ENCODE data around the gene BEST3.
"Not testable (repeated sequence)": the region's sequence is repeated elsewhere in the genome, so short reads cannot be mapped to it uniquely, and the experiment has no call there.

BEST3 gene

DNA sequence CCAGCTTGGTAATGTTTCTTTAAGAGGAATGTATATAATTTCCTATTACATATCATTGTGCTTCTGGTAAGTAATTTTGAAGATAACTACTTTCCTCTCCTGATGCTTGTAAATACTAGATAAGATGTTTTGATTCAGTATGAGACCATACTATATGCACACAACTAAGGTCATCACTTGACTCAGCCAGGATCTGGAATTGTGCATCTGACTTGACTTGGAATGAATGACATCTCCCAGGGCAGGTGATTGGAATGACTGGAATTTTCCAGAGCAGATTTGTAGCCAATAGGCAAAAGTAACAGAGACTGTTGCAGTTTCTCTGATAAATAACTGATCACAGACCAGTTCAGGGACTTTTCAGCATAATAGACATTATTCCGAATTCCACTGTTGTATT lies 11.1 kb downstream of the BEST3 start:
- DNase-seq (ENCODE audit: low spot score), result no peak

DNA sequence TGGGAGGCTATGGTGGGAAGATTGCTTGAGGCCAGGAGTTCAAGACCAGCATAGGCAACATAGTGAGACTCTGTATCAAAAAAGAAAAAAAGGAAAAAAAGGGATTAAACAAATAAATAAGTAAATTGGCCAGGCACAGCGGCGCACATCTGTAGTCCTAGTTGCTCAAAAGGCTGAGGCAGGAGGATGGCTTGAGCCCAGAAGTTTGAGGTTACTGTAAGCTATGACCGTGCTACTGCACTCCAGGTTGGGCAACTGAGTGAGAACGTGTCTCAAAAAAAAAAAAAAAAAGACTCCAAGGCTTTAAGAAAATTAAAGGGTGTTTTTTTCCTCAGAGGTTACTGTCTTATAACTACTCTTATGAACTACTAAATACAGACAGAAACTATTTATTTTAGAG lies 11.7 kb downstream of the BEST3 start:
- no peak for DNase-seq (ENCODE audit: low spot score)

DNA sequence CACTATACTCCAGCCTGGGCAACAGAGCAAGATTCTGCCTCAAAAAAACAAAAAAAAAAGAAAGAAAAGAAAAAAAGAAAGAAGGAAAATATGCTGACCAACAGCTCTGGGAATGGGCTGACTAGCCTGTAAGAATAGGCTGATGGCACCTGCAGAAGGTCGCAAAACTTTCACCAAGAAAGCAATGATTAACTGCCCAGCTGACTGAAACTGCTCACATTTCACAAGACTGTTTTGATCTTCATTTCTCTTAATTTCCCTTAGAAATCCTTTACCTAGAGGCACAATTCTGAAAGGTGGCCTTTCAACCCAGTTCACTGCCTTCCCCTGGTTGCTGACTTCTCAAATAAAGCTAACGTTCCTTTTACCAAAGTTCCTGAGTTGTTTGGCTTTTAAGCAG lies 12.4 kb downstream of the BEST3 start:
- DNase-seq (ENCODE audit: low spot score), result no peak

DNA sequence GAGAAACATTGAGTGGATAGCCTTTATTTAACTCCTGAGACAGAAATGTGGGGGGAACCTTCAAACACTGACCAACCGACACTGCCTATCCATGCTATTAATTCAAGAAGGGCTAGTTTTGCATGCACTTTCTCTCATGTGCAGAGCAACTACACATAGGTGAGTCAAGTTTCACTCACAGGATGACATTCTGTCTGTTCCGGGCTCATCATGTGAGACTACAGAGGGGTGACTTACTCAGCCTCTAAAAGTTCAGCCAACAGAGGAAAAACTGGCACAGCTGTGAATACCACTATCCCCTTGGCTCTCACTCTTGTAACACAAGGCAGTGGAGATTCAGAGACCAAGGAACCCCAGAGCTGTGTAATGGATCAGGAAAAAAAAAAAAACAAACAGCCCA lies 13.3 kb downstream of the BEST3 start:
- no peak for DNase-seq (ENCODE audit: low spot score)

DNA sequence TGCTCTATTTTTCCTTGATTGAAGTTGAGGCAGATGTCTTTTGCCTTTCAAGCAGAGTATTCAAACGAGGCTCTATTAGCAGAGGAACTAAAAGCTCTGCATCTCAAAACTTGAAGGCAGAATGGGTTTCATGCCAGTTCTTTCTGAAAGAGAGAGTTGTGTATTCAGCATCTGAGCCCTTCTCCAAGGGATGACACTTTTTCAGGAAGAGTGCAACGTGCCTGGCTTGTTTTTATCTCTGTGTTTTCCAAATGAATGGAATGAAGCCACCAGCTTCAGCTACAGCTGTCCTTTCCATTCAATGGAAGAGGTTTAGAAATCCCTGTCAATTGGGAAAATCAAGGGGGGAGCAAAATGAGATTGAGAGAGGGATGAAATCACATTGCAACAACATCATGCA lies 14.6 kb downstream of the BEST3 start:
- no peak for DNase-seq (ENCODE audit: low spot score)

DNA sequence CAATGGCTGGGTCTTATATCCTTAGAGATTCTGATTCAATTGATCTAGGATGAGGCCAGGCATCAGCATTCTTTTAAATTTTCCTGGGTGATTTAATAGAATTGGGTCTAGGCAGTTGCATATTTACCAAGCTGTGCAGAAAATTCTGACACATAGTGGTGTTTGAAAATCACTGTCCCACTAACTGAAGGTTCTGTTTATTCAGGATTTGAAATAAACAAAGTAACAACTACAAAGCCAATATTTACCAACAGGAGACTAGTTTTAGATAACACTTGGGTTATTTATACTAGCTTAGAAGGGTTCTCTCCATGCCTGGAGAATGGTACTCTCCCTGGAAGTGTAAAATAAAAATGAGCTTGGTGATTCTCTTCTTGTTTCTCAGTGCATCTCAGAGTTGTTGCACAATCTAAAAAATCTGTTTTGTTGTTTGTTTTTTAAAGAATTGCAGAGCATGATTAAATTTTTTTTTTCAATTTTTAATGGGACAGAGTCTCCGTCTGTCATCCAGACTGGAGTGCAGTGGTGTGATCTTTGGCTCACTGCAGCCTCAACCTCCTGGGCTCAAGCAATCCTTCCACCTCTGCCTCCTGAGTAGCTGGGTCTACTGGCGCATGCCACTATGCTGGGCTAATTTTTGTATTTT lies 16.9 kb downstream of the BEST3 start:
- DNase-seq (ENCODE audit: low spot score), result no peak

DNA sequence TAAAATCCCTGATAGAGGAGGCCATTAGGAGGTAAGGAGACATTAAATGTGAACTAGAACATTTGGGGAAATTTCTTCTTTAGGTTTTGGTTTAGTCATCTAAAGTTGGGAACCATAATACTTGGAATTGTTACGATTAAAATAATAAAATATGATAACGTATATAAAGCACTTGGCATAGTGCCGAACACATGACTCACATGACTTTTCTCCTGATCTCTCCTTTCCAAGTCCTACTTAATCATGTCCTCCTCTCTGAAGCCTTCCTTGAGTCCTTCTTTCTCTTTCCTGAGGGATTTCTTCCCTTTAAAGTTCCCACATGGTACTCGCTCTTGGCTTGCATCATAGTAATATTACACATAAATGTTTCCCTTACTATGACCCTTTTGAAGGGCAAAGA lies 20.0 kb downstream of the BEST3 start:
- no peak for DNase-seq (ENCODE audit: low spot score)

DNA sequence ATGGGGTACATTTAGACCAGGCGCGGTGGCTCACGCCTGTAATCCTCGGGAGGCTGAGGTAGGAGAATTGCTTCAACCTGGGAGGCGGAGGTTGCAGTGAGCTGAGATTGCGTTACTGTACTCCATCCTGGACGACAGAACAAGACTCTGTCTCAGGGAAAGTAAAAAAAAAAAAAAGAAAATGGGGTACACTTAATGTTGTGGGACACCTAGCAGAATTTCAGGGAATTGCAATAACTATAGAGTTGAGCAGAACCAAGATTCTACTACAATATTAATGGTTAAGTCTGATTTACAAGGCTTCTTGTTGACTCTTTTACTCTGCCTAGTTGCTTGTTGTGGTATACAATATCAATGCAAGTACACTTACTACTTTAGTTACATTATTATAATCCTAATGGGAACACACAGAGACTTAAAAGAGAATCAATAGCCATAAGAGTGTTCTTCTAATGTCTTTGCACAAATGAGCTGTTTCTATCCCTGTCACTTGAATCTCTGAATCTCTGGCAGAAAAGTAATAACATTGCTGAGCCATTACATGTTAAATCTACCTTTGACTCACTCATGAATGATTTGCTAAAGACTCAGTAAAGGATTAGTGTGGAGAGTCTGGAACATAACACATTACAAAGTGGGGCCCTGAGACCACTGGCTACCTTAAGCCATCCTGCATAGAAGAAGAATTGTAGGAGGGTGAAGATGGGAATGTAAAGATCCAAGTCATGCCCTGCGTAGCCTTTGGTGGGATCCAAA lies 22.7 kb downstream of the BEST3 start:
- DNase-seq (ENCODE audit: low spot score), result no peak

DNA sequence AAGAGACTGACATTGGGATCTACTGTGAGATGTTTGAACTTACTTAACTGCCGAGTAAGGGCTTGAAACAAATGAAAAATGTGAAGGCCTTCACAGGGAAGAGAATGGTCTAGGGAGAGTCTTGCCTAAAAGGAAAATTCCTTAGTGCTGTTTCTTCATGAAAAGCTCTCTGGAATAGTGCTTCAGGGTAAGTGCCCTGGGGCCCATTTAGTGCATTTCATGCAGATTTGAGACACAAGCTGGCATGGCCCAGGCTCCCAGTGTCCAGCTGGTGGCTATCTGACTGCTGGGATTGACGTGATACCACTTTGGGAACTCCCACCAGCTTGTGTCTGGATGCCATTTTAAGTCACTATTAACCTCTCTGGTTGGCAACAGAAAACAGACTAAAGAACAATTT lies 26.9 kb downstream of the BEST3 start:
- no peak for DNase-seq (ENCODE audit: low spot score)

DNA sequence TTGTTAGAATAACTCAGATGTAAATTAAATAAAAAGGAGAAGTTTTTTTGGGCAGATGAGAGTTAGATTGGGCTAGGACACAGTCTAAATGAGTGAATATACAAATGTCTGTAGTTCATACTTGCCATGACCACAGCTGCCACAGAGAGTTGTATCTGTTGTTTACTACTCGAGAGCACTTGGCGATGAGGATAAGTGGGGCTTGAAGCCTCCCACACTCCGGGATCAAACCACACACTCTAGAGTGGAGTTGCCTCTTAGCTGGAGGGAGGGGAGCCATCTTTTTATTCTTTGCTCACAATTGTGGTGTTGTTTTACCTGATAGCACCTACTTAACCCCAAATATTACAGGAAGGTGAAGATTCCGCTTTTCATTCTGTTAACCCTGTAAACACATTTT lies 27.5 kb downstream of the BEST3 start:
- DNase-seq (ENCODE audit: low spot score), result no peak

DNA sequence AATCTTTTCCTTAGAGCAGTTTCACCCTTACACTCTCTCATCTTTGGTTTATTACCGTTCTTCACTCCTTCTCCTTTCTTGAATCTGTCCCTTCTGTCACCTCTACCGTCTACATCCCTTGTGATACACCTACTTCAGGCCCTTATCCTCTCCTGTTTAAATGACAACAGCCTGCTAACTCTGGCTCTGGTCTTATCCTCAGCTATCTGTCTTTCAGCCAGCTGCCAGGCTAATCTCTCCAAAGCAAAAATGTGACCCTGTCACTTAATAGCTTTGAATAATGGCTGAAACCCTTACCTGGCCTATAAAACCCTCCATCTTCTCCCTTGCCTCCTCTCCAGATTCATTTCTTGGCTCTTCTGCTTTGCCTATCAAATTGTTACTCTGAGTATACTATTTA lies 32.3 kb downstream of the BEST3 start:
- no peak for DNase-seq (ENCODE audit: low spot score)

DNA sequence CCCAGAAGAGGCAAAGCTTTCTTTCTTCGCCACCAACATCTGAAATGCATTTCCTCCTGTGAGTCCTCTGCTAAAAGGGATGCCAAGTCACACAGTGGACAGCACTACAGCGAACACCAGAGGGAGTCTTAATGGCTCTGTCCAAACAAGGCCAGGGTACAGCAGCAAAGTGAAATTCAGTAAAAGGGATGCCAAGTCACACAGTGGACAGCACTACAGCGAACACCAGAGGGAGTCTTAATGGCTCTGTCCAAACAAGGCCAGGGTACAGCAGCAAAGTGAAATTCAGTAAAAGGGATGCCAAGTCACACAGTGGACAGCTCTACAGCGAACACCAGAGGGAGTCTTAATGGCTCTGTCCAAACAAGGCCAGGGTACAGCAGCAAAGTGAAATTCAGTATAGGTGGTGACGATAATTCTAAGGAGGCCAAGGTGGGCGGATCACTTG lies 34.1 kb downstream of the BEST3 start:
- not testable (repeated sequence) for DNase-seq (ENCODE audit: low spot score)

DNA sequence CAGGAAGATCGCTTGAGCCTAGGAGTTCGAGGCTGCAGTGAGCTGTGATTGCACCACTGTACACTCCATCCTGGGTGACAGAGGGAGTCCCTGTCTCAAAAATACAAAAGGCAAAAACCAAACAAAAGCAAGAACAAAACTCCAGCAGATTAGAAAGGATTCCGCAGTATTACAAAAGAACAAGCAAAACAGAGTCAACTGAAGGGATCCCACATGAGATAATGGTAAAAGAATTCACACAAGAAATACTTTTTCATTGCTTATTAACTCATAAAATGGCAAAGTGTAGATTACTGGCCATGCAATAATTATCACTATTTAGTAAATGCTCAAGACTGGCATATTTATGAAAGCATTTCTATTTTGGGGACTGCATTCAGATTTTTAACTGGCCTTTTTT lies 35.4 kb downstream of the BEST3 start:
- no peak for DNase-seq (ENCODE audit: low spot score)

DNA sequence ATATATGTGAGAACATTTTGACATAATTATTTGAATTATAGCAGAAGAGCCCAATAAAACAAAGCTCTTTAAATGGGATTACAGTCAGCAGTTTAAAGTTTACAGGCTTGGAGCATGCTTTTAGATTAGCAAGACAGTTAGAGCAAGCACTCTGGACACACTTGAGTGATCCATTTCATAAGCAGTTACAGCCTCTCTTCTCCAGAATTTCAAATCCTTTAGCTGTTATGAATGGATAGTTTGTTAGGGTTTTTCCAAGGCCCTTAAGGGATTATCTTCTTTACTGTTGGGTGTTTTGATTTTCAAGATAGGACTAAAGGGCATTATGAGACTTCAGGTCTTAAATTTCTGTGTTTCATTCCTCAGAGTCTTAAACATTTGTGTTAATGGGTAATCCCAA lies 36.3 kb downstream of the BEST3 start:
- DNase-seq (ENCODE audit: low spot score), result no peak

DNA sequence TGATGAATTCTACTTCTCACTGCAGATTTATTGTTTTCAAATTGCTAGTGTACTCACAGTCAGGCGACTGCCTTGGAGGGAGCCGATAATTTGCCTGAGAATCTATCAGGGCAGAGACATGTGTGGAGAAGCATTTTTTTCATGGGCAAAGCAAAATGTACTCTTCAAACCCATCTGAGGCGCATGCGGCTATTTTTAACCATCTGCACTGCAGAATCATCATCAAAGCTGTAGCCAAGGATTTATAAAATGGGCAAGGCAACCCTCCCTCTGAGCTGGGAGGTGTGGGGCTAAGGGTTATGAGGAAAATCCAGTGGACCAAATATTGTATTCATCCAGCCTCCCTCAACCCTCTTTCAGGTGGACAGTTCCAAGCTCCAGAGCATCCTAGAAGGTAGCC lies 37.7 kb downstream of the BEST3 start:
- no peak for DNase-seq (ENCODE audit: low spot score)

DNA sequence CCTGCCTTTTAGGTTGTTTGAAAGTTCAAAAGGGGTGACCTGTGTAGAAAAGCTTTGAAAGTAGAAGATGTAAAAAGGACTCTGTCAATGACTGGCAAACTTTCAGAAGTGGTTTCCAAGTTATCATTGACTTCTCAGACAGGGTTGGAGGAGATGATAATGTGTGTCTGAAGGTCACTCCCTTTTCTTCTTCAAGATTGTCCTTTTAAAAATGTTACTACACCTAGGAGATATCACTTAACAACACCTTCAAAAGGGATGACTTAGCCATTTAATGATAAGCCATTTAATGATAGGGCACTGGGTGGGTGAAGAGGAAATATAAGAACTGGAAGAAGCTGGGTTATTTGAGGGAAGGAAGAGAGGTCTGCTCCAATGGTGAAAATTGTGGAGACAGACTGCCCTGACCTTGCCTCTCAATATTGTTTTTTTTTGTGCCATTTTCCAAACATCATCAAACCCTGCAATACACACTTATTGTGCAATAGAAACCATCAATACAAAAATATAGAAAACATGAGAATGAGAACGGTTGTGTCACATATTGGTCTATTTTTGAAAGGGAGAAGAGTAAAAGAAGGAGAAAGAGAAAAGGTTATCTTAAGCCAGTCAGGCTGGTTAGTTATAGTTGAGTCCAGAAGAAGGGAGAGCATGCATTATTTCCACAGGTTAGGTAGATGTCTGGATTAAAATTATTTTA lies 38.8 kb downstream of the BEST3 start:
- no peak for DNase-seq (ENCODE audit: low spot score)

DNA sequence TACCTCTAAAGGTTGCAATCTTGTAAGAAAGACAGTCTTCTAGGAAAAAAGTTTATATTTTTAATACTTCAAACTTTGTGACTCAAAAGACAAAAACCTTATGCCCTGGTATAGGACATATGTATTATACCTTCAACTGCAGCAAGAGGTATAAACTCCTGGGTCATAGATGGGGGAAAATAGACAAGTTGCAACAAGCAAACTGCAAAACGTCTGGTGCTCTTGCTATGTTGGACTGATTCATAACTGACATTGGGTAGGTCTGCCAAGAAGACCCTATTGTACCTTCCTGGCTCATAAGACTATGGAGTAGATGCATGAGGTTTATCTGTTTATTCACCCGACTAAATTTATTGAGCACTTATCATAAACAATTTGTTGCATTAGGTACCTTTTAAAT lies 40.9 kb downstream of the BEST3 start:
- DNase-seq (ENCODE audit: low spot score), result no peak

DNA sequence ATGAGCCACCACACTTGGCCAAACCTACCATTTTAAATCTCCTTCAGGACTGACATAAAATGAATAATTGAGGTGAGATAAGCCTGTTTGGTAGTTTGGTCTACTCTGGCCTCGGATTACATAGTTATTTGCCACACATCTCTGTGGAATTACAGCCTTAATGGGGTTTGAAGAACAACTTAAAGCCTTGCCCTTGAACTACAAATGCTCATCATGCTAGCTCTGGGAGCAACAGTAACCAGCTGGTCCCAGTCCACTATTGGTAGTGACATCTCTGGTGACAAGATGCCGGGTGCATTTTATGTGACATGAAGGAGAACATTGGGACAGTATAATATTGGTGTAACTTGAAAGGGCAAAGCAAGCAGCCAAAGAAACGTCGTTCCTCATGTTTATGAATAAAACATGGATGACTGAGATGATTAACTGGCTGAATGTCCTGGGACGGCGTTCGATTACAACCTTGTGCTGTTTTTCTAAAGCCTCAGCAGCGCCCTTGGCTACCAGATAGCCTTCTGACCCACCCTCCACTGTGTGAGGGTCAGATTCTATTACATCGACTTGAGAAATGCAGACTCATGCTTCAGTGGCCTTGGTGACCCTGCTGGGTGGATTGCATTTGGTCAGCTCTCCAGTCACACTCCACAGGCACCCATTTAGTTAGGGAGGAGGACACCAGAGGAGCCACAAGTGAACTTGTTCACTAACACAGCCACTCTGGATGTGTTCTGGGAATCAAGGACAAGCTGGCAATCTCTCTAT lies 41.5 kb downstream of the BEST3 start:
- DNase-seq (ENCODE audit: low spot score), result no peak

DNA sequence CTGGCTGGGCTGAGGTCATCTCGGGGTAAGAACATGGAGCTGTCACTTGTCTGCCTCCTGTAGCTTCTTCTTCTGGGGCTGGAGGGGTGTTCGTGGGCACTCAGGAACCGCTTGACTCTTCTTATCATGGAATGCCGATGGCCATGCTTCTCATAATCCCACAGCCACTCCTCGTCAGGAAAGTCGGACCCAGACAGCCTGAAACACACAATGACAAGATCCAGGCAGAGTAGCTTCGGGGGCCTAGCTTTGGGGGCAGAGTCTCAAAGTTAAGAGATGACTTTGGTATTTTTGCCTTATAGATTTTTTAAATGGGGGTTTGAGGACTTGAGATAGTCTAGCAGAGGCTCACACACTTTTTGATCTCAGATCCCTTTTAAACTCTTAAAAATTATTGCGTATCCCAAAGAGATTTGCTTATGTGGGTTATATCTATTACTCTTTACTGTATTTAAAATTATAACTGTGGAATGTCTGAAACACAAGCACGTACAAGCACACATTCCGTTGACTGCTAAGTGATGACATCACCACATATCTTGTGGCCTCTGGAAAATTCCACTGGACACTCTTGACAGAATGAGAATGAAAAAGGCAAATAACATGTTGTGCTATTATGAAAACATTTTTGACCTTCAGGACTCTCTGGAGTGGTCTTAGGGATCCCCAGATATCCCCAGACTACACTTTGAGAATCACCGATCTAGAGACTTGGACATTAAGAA lies 43.3 kb downstream of the BEST3 start:
- DNase-seq (ENCODE audit: low spot score), result no peak

DNA sequence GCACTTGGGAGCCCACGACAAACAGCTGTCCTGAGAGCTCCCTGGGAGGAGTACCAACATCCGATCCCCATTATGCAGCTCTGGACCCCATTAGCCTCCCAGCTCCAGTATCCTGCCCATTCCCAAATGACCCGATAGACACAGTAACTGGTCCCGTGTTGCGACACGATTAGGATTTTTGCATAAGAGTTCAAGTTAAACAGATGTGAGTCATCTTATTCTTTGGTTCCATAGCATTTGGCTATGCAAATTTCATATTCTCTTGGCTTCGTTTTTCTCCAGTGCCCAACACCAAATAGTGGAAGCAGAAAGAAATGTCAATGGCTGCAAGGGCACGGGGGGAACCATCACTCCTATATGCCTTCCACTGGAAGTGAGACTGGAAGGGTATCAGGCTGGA lies 45.4 kb downstream of the BEST3 start:
- no peak for DNase-seq (ENCODE audit: low spot score)

DNA sequence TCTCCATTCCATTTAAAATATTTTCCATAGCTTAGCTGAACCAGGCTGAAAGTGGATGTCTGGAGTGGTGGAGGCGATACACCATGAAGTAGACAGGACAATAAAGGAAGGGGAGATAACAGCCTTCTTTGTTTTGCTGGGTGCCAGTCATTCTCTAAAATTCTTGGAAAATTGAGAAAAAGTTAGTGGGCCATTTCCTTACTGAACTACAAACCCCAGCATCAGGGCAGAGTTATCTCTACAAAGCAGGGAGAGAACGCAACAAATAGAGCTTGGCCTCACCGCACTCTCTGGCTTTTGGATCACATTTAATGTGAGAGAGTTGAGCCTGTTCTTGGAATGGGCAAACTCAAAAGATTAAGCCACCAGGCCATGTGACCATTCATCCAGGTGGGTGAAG lies 47.2 kb downstream of the BEST3 start:
- no peak for DNase-seq (ENCODE audit: low spot score)

DNA sequence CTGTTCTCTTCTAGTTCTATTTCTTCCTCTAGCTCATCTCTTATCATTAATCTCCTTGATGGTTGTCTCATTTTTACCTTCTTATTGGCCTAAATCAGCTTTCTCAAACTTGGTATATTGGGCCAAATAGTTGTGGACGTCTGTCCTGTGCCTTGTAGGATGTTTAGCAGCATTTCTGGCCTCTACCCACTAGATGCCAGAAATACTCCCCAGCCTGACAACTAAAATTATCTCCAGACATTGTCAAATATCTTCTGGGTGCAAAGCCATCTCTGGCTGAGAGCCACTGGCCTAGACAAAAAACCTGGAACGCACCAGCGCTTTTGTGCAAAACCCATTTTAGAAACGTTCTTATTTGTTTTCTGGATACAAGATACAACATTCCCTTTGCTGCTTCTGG lies 49.6 kb downstream of the BEST3 start:
- no peak for DNase-seq (ENCODE audit: low spot score)
